Liver (tissue), 9 donors: ENCODE measurements around the gene SELL. TPM values are rescaled to one million over a fixed set of nuclear protein-coding genes. Genes with fewer than 3 reads are reported as not detected.

ENCODE experiments used
- DNase-seq: peaks from one replicate; pipeline ENCODE4 v3.0.0-alpha.2; 2017; ENCODE audit warnings: low spot score
- H3K27ac ChIP-seq, 2 donors: one replicate each; pipeline ENCODE4 v1.7.0; 2013; ENCODE audit warnings: inconsistent platforms in 2 of 2, low read length in 2 of 2, control low read depth in 1 of 2, low read depth in 1 of 2, mild to moderate bottlenecking in 1 of 2
- H3K27me3 ChIP-seq, 4 donors: one replicate each; pipeline versions ENCODE4 v1.6.1 to v1.7.0; 2013; ENCODE audit warnings: low read length in 3 of 4, inconsistent platforms in 1 of 4, mild to moderate bottlenecking in 1 of 4, moderate library complexity in 1 of 4; ENCODE audit not compliant: control insufficient read depth in 4 of 4, insufficient read depth in 4 of 4
- H3K36me3 ChIP-seq, 4 donors: one replicate each; pipeline versions ENCODE4 v1.6.1 to v1.7.0; 2013; ENCODE audit warnings: low read length in 3 of 4, mild to moderate bottlenecking in 3 of 4, low read depth in 1 of 4, moderate library complexity in 1 of 4; ENCODE audit not compliant: control insufficient read depth in 4 of 4, insufficient read depth in 3 of 4
- H3K4me1 ChIP-seq, 4 donors: one replicate each; pipeline versions ENCODE4 v1.6.1 to v1.7.0; 2013; ENCODE audit warnings: low read length in 3 of 4, mild to moderate bottlenecking in 3 of 4, moderate library complexity in 1 of 4; ENCODE audit not compliant: control insufficient read depth in 4 of 4, insufficient read depth in 4 of 4
- H3K4me3 ChIP-seq, 3 donors: one replicate each; pipeline versions ENCODE4 v1.6.1 to v1.7.0; 2013; ENCODE audit warnings: low read length in 3 of 3, control low read depth in 1 of 3, low read depth in 1 of 3, mild to moderate bottlenecking in 1 of 3
- H3K9ac ChIP-seq, 2 donors: one replicate each; pipeline ENCODE4 v1.7.0; 2013; ENCODE audit warnings: low read length in 2 of 2, mild to moderate bottlenecking in 2 of 2, moderate library complexity in 2 of 2, control low read depth in 1 of 2, low read depth in 1 of 2
- H3K9me3 ChIP-seq, 4 donors: one replicate each; pipeline versions ENCODE4 v1.6.1 to v1.7.0; 2013; ENCODE audit warnings: low read length in 3 of 4; ENCODE audit not compliant: control insufficient read depth in 4 of 4
- FOXA1 ChIP-seq: IDR thresholded peaks from 2 replicates; pipeline ENCODE4 v1.6.1; 2016; ENCODE audit warnings: antibody characterized with exemption
- GABPA ChIP-seq, 2 donors: IDR thresholded peaks in 1 of 2; conservative IDR thresholded peaks in 1 of 2; 2 replicates each; pipeline ENCODE4 v1.6.1; 2016; ENCODE audit warnings: antibody characterized with exemption in 2 of 2, mild to moderate bottlenecking in 1 of 2, moderate library complexity in 1 of 2
- HNF4A ChIP-seq, 2 donors: conservative IDR thresholded peaks; 2 replicates each; pipeline ENCODE4 v1.6.1; 2016; ENCODE audit warnings: antibody characterized with exemption in 2 of 2, mild to moderate bottlenecking in 2 of 2
- HNF4G ChIP-seq: IDR thresholded peaks from 2 replicates; pipeline ENCODE4 v1.6.1; 2016; ENCODE audit warnings: antibody characterized with exemption
- JUND ChIP-seq, 2 donors: IDR thresholded peaks; 2 replicates each; pipeline ENCODE4 v1.6.1; 2016; ENCODE audit warnings: antibody characterized with exemption in 2 of 2
- NR2F2 ChIP-seq: IDR thresholded peaks from 2 replicates; pipeline ENCODE4 v1.6.1; 2016; ENCODE audit warnings: antibody characterized with exemption
- RAD21 ChIP-seq, 2 donors: IDR thresholded peaks; 2 replicates each; pipeline ENCODE4 v1.6.1; 2016; ENCODE audit warnings: antibody characterized with exemption in 2 of 2, mild to moderate bottlenecking in 2 of 2
- REST ChIP-seq: IDR thresholded peaks from 2 replicates; pipeline ENCODE4 v1.6.1; 2016; ENCODE audit warnings: antibody characterized with exemption, mild to moderate bottlenecking
- RXRA ChIP-seq, 2 donors: IDR thresholded peaks; 2 replicates each; pipeline ENCODE4 v1.6.1; 2017 to 2018; ENCODE audit warnings: antibody characterized with exemption in 2 of 2, mild to moderate bottlenecking in 1 of 2
- SP1 ChIP-seq: IDR thresholded peaks from 2 replicates; pipeline ENCODE4 v1.6.1; 2018; ENCODE audit warnings: antibody characterized with exemption, mild to moderate bottlenecking
- TAF1 ChIP-seq: conservative IDR thresholded peaks from 2 replicates; pipeline ENCODE4 v1.6.1; 2016; ENCODE audit warnings: antibody characterized with exemption, mild to moderate bottlenecking
- YY1 ChIP-seq: IDR thresholded peaks from 2 replicates; pipeline ENCODE4 v1.6.1; 2016; ENCODE audit warnings: antibody characterized with exemption, mild to moderate bottlenecking
- ZBTB33 ChIP-seq: IDR thresholded peaks from 2 replicates; pipeline ENCODE4 v1.6.1; 2016; ENCODE audit warnings: antibody characterized with exemption
- WGBS: extraction: QIAGEN DNeasy Blood & Tissue Kit; methylation state at CpG from one replicate; pipeline ENCODE4 v1.1.7; 2013; 5-methylcytosine and 5-hydroxymethylcytosine counted together
- polyA plus RNA-seq, 2 donors: library from polyadenylated mRNA; stranded (reverse) in 1 of 2; unstranded in 1 of 2; fragments of 200-250 nt in 1 of 2; fragments of >200 nt in 1 of 2; fragmentation: Nextera tagmentation in 1 of 2; extraction: Ambion mirVana in 1 of 2; gene quantifications; one replicate each; pipeline versions ENCODE4 v1.2.1 to v1.2.3, GENCODE V29; 2013 to 2015
- total RNA-seq, 2 donors: library from RNA; depleted of rRNA; stranded (reverse); fragments of >200 nt; gene quantifications; one replicate each; pipeline ENCODE4 v1.2.3, GENCODE V29; 2014
- TF ChIP-seq, protein P1 (sequence below): IDR thresholded peaks from 2 replicates; pipeline ENCODE4 v1.6.1; 2016; ENCODE audit warnings: antibody characterized with exemption
- TF ChIP-seq, protein P2 (sequence below): IDR thresholded peaks from 2 replicates; pipeline ENCODE4 v1.6.1; 2016; ENCODE audit warnings: antibody characterized with exemption
- TF ChIP-seq, protein P3 (sequence below): fragments of 150-350 bp; IDR thresholded peaks from 2 replicates; pipeline ENCODE4 v1.5.1; 2017; ENCODE audit warnings: improper control_type of control experiment, low read depth, low read length; ENCODE audit not compliant: missing input control
- donor health status: healthy.
- donor health status: healthy.
- donor health status: healthy.
- donor health status: healthy.
- donor health status: healthy.

SELL gene
- total and polyA plus RNA-seq, 4 donors: 1.5 to 9.9 (median 4.8) TPM

- H3K27ac ChIP-seq: no peak within 1 kb of the TSS
- WGBS: 86% methylated on average over 7 of the region's 7 CpGs
- H3K27me3 ChIP-seq: no peaks in the 10 kb centered on the region
- DNase-seq: no peak
- no peaks in the 10 kb centered on the region for H3K9me3 ChIP-seq
- H3K36me3 ChIP-seq: no peaks in the 10 kb centered on the region
- H3K4me1 ChIP-seq: no peaks in the 10 kb centered on the region
- TF ChIP-seq FOXA1: no peak
- TF ChIP-seq NR2F2: no peak
- no peak for TF ChIP-seq REST
- TF ChIP-seq, protein P1, sequence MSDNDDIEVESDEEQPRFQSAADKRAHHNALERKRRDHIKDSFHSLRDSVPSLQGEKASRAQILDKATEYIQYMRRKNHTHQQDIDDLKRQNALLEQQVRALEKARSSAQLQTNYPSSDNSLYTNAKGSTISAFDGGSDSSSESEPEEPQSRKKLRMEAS: no peak
- TF ChIP-seq, protein P2, sequence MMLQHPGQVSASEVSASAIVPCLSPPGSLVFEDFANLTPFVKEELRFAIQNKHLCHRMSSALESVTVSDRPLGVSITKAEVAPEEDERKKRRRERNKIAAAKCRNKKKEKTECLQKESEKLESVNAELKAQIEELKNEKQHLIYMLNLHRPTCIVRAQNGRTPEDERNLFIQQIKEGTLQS: no peak
- TF ChIP-seq, protein P3, sequence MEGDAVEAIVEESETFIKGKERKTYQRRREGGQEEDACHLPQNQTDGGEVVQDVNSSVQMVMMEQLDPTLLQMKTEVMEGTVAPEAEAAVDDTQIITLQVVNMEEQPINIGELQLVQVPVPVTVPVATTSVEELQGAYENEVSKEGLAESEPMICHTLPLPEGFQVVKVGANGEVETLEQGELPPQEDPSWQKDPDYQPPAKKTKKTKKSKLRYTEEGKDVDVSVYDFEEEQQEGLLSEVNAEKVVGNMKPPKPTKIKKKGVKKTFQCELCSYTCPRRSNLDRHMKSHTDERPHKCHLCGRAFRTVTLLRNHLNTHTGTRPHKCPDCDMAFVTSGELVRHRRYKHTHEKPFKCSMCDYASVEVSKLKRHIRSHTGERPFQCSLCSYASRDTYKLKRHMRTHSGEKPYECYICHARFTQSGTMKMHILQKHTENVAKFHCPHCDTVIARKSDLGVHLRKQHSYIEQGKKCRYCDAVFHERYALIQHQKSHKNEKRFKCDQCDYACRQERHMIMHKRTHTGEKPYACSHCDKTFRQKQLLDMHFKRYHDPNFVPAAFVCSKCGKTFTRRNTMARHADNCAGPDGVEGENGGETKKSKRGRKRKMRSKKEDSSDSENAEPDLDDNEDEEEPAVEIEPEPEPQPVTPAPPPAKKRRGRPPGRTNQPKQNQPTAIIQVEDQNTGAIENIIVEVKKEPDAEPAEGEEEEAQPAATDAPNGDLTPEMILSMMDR: no peak
- TF ChIP-seq HNF4A (conservative IDR thresholded peaks at IDR 0.05): no peak
- TF ChIP-seq RAD21 (IDR thresholded peaks at IDR 0.05): no peak
- no peak for TF ChIP-seq GABPA (IDR thresholded peaks at IDR 0.05 in 1 of 2, conservative IDR thresholded peaks at IDR 0.05 in 1 of 2)
- H3K9ac ChIP-seq: no peak within 1 kb of the TSS
- H3K4me3 ChIP-seq: no peak within 1 kb of the TSS
Observed at GRCh38 chr1:169733924-169734323, 22.5 kb upstream of the SELL start, which contains the start of gene SELE. SELE (minus strand) TSS chr1:169734079; CDS start chr1:169733612, 467 bp downstream.

DNA sequence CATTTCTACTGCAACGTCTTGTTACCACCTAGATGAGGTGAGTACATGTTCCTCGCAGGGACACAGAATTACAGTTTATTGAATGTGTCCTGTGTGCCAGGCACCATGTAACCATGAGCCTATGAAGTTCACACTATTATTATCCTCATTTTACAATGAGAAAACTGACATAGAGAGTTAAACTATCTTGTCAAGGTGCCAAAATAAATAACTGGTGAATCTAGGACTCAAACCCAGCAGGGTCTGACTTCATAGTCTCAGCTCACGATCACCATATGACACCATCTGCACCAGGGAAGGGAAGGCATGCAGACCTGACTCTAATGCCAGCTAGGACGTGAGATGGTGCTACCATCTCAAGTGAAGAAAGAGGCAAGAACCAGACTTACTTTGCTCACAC lies 20.0 kb upstream of the SELL start:
- Histone ChIP-seq H3K4me1 (peaks cover 0 to 14% (median 11%) of the 10 kb centered on the region in 4 donors), H3K27ac (no peak overlapping the region), H3K36me3 (no peaks in the 10 kb centered on the region), H3K4me3 (no peak overlapping the region), H3K9me3 (no peaks in the 10 kb centered on the region), H3K9ac (no peak overlapping the region), H3K27me3 (no peaks in the 10 kb centered on the region)
- WGBS: 77% methylated on average over 4 of the region's 4 CpGs
- DNase-seq: no peak
- TF ChIP-seq ZBTB33 (no peak), RXRA (IDR thresholded peaks at IDR 0.05) (no peak), YY1 (no peak), RAD21 (IDR thresholded peaks at IDR 0.05) (no peak), SP1 (no peak), FOXA1 (no peak), TAF1 (no peak), JUND (IDR thresholded peaks at IDR 0.05) (no peak), HNF4G (no peak), REST (no peak), GABPA (IDR thresholded peaks at IDR 0.05 in 1 of 2, conservative IDR thresholded peaks at IDR 0.05 in 1 of 2) (no peak)
- TF ChIP-seq, protein P2: no peak
- TF ChIP-seq, protein P1: no peak
